ENCODE results near the gene PPP1R10.

- TF ChIP-seq CTCF (IDR thresholded peaks at IDR 0.05; ENCODE audit: insufficient read depth, low read depth, low read length) = no peak
- no peak for TF ChIP-seq EZH2 (IDR thresholded peaks at IDR 0.05; ENCODE audit: insufficient read depth, low read length)
Observed at GRCh38 chr6:30572148-30572547, 44.9 kb downstream of the PPP1R10 start.

Data from astrocyte (in vitro differentiated cells and primary cell).